K562 (cell line): ENCODE results near the gene CDH16. TPM values are rescaled to one million over a fixed set of nuclear protein-coding genes. Genes with fewer than 3 reads are reported as not detected.

Experiments used
- ARID4B ChIP-seq: sonication (generic); formaldehyde crosslinking; IDR thresholded peaks from 2 replicates; pipeline ENCODE4 v1.8.0; 2022; ENCODE audit warnings: mild to moderate bottlenecking, missing genetic modification reagents
- ATF4 ChIP-seq: fragments of 450-650 bp; formaldehyde crosslinking; IDR thresholded peaks from 2 replicates; pipeline ENCODE4 v1.4.0; 2022; ENCODE audit warnings: mild to moderate bottlenecking, moderate library complexity
- CTCF ChIP-seq, 3 experiments: IDR thresholded peaks in 2 of 3; conservative IDR thresholded peaks in 1 of 3; 2 replicates each; pipeline ENCODE4 v1.5.1; 2011 to 2012; ENCODE audit warnings: low read length in 3 of 3, mild to moderate bottlenecking in 3 of 3, control low read depth in 2 of 3, improper control_type of control experiment in 1 of 3, inconsistent platforms in 1 of 3, low read depth in 1 of 3, mixed read lengths in 1 of 3, moderate library complexity in 1 of 3; ENCODE audit not compliant: insufficient read depth in 2 of 3
- ILK ChIP-seq: fragments of 450-650 bp; IDR thresholded peaks from 2 replicates; pipeline ENCODE4 v1.6.1; 2016; ENCODE audit warnings: missing genetic modification characterization, low read depth, mild to moderate bottlenecking, missing compliant biosample characterization, moderate library complexity, borderline replicate concordance
- JUND ChIP-seq, 2 experiments: IDR thresholded peaks; 2 replicates in 1 of 2; 3 replicates in 1 of 2; pipeline ENCODE4 v1.6.1; 2011; ENCODE audit warnings: borderline replicate concordance in 2 of 2, low read depth in 2 of 2, low read length in 2 of 2, improper control_type of control experiment in 1 of 2, missing biosample characterization in 1 of 2, missing genetic modification characterization in 1 of 2, missing genetic modification reagents in 1 of 2
- KDM4B ChIP-seq, 2 experiments: fragments of 450-650 bp in 1 of 2; sonication (generic) in 1 of 2; IDR thresholded peaks; 2 replicates each; pipeline ENCODE4 v1.6.1; 2016 to 2017; ENCODE audit warnings: borderline replicate concordance in 2 of 2, antibody characterized with exemption in 1 of 2, low read depth in 1 of 2, mild to moderate bottlenecking in 1 of 2
- MLLT1 ChIP-seq, 2 experiments: fragments of 450-650 bp; IDR thresholded peaks; 2 replicates each; pipeline ENCODE4 v1.6.1; 2016
- NR1H2 ChIP-seq: sonication (generic); formaldehyde crosslinking; IDR thresholded peaks from 2 replicates; pipeline ENCODE4 v1.4.0; 2020; ENCODE audit warnings: mild to moderate bottlenecking, missing genetic modification reagents
- POLR2A ChIP-seq: fragments of 450-650 bp; conservative IDR thresholded peaks from 2 replicates; pipeline ENCODE4 v1.6.1; 2016
- TARDBP ChIP-seq: fragments of 450-650 bp; IDR thresholded peaks from 2 replicates; pipeline ENCODE4 v1.6.1; 2016
- ZNF12 ChIP-seq: sonication (generic); formaldehyde crosslinking; IDR thresholded peaks from 2 replicates; pipeline ENCODE4 v1.4.0; 2020; ENCODE audit warnings: mild to moderate bottlenecking, missing genetic modification reagents
- ZNF197 ChIP-seq: fragments of 200-800 bp; sonication (Bioruptor generic); IDR thresholded peaks from 2 replicates; pipeline ENCODE4 v1.6.1; 2016; ENCODE audit warnings: low read depth, missing genetic modification characterization, missing compliant biosample characterization
- polyA plus RNA-seq, 8 experiments: library from polyadenylated mRNA; depleted of rRNA in 4 of 8; stranded (reverse) in 5 of 8; unstranded in 3 of 8; fragments of >200 nt; fragmentation: Nextera tagmentation in 2 of 8; fragmentation: Illumina TruSeq in 1 of 8; extraction: Ambion mirVana in 2 of 8; extraction: Trizol in 1 of 8; gene quantifications; 2 replicates each; pipeline versions ENCODE4 v1.2.1 to v1.2.3, GENCODE V29; 2011 to 2014; ENCODE audit warnings: inconsistent platforms in 1 of 8, missing spikeins in 1 of 8
- total RNA-seq, 7 experiments: library from RNA; depleted of rRNA in 6 of 7; stranded (reverse); fragments of >200 nt in 6 of 7; fragmentation: Illumina TruSeq in 2 of 7; extraction: Trizol in 2 of 7; gene quantifications; 2 replicates each; pipeline versions ENCODE4 v1.2.1 to v1.2.3, GENCODE V29; 2011 to 2021; ENCODE audit warnings: low replicate concordance in 1 of 7
- TF ChIP-seq, protein P1 (sequence below): sonication (generic); formaldehyde crosslinking; IDR thresholded peaks from 2 replicates; pipeline ENCODE4 v1.8.0; 2022; ENCODE audit warnings: mild to moderate bottlenecking, missing genetic modification reagents
- TF ChIP-seq, protein P2 (sequence below): sonication (generic); formaldehyde crosslinking; IDR thresholded peaks from 2 replicates; pipeline ENCODE4 v1.8.1; 2022; ENCODE audit warnings: missing genetic modification reagents

Gene CDH16
- total and polyA plus RNA-seq, 9 of the 15 experiments (the other 6 are each of a cell fraction or from before 2014, with no cell fraction given): not detected

DNA sequence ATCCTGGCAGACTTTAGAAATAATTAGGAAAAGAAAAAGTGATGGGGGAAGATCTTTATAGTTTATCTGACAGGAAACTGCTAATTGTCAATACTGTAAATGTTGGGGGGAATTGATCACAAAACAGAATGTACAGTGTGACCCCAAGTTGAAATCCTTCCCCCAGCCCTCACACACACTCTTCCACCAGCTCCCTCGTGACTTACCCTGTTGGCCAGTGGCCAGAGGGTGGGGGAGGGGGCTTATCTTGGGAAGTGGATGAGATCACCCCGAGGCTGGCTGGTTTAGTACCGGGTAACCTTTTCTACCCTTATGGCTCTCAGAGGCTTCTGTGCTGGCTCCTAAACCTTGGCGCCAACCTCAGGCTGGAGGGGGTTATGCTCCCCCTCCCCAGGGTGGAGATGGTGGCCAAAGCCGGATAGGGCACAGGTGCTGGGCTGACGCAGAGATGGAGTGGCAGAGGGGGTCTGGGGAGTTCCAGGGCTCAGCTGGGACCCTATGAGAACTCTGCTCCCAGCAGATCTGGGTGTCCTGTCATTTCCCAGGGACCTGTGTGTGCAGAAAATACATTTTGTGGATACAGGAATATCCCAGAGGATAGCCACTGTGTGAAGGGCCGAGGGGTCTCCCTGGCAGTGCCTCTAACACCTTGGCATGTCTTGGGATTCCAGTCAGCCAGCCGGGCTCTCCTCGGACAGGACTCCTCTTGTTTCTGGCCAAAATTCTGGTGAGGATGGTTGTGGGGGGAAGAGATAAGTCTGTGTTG lies 18.6 kb downstream of the CDH16 start (continued):
- TF ChIP-seq CTCF (IDR thresholded peaks at IDR 0.05 in 2 of 3, conservative IDR thresholded peaks at IDR 0.05 in 1 of 3; ENCODE audit: insufficient read depth in 2 of 3, low read depth in 1 of 3, low read length in 3 of 3) (no peak; a peak in 1 of 6 replicates), ILK (tag) (no peak), ATF4 (CRISPR knock-in tag) (0 out of 2 replicates have a peak, but pooled peaks have one; percentile 2), TARDBP (no peak), ARID4B (CRISPR knock-in tag) (no peak), ZNF197 (CRISPR knock-in tag) (peak; percentile 91; the same call in 1 of the 2 replicates), JUND (IDR thresholded peaks at IDR 0.05; ENCODE audit: borderline replicate concordance, low read depth, low read length) (peak; percentile 100), JUND (tag; IDR thresholded peaks at IDR 0.05; ENCODE audit: borderline replicate concordance, low read depth, low read length) (peak; percentile 99), POLR2A (peak; percentile 69), NR1H2 (CRISPR knock-in tag) (no peak), MLLT1 (IDR thresholded peaks at IDR 0.05) (peak in 1 of 2 experiments; percentile 31; a peak in 1 of 4 replicates), ZNF12 (no peak), KDM4B (IDR thresholded peaks at IDR 0.05; ENCODE audit: borderline replicate concordance in 2 of 2, low read depth in 1 of 2) (no peak)
- TF ChIP-seq, protein P1, sequence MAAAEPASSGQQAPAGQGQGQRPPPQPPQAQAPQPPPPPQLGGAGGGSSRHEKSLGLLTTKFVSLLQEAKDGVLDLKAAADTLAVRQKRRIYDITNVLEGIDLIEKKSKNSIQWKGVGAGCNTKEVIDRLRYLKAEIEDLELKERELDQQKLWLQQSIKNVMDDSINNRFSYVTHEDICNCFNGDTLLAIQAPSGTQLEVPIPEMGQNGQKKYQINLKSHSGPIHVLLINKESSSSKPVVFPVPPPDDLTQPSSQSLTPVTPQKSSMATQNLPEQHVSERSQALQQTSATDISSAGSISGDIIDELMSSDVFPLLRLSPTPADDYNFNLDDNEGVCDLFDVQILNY (CRISPR knock-in tag): no peak
- TF ChIP-seq, protein P2, sequence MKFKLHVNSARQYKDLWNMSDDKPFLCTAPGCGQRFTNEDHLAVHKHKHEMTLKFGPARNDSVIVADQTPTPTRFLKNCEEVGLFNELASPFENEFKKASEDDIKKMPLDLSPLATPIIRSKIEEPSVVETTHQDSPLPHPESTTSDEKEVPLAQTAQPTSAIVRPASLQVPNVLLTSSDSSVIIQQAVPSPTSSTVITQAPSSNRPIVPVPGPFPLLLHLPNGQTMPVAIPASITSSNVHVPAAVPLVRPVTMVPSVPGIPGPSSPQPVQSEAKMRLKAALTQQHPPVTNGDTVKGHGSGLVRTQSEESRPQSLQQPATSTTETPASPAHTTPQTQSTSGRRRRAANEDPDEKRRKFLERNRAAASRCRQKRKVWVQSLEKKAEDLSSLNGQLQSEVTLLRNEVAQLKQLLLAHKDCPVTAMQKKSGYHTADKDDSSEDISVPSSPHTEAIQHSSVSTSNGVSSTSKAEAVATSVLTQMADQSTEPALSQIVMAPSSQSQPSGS: peak; percentile 47; the same call in 1 of the 2 replicates
